KMS-11 (cell line): ENCODE measurements around the gene PPARG.

Source experiments
- H2AFZ ChIP-seq: fragments of 200-600 bp; sonication (generic); 2 replicates; pipeline ENCODE4 v1.6.1; 2016; ENCODE audit warnings: antibody characterized with exemption, mixed run types, low read depth
- H3K27ac ChIP-seq: fragments of 200-600 bp; sonication (generic); 2 replicates; pipeline ENCODE4 v1.6.1; 2016; ENCODE audit warnings: mild to moderate bottlenecking, mixed run types
- H3K27me3 ChIP-seq: fragments of 200-600 bp; sonication (generic); 2 replicates; pipeline ENCODE4 v1.6.1; 2017; ENCODE audit warnings: mild to moderate bottlenecking, low read depth, mixed run types, moderate library complexity; ENCODE audit not compliant: insufficient read depth
- H3K36me3 ChIP-seq: fragments of 200-600 bp; sonication (generic); 2 replicates; pipeline ENCODE4 v1.6.1; 2017; ENCODE audit warnings: mild to moderate bottlenecking, mixed run types; ENCODE audit not compliant: insufficient read depth
- H3K4me1 ChIP-seq: fragments of 200-600 bp; sonication (generic); 2 replicates; pipeline ENCODE4 v1.6.1; 2016; ENCODE audit warnings: mild to moderate bottlenecking, low read depth, mixed run types; ENCODE audit not compliant: poor library complexity, severe bottlenecking
- H3K4me2 ChIP-seq: fragments of 200-600 bp; sonication (generic); 2 replicates; pipeline ENCODE4 v1.7.0; 2016; ENCODE audit warnings: mild to moderate bottlenecking, mixed run types
- H3K4me3 ChIP-seq: fragments of 200-600 bp; sonication (generic); IDR thresholded peaks from 2 replicates; pipeline ENCODE4 v1.6.1; 2017; ENCODE audit warnings: low read depth, low read length, mixed read lengths; ENCODE audit not compliant: insufficient read depth
- H3K79me2 ChIP-seq: fragments of 200-600 bp; sonication (generic); 2 replicates; pipeline ENCODE4 v1.6.1; 2016; ENCODE audit warnings: low read depth, mixed run types; ENCODE audit not compliant: insufficient read depth
- H3K9ac ChIP-seq: fragments of 200-600 bp; sonication (generic); 2 replicates; pipeline ENCODE4 v1.6.1; 2016; ENCODE audit warnings: mild to moderate bottlenecking, mixed run types
- H4K20me1 ChIP-seq: fragments of 200-600 bp; sonication (generic); 2 replicates; pipeline ENCODE4 v1.6.1; 2016; ENCODE audit warnings: mild to moderate bottlenecking, mixed run types; ENCODE audit not compliant: insufficient read depth
- CTCF ChIP-seq: fragments of 200-600 bp; sonication (generic); conservative IDR thresholded peaks from 2 replicates; pipeline ENCODE4 v1.6.1; 2017; ENCODE audit warnings: low read depth, mild to moderate bottlenecking, antibody characterized with exemption, low read length, moderate library complexity, mixed read lengths

The PPARG gene

GRCh38 chr3:12287727-12288181 is 1.1 kb upstream of the PPARG start:
- no peak overlapping the region for H2AFZ ChIP-seq
- no peak overlapping the region for H3K4me3 ChIP-seq
- H3K36me3 ChIP-seq = no peaks in the 10 kb centered on the region

GRCh38 chr3:12289524-12289923 is 654 bp downstream of the PPARG start:
- Histone ChIP-seq H3K4me3 (no peak overlapping the region), H3K79me2 (no peaks in the 10 kb centered on the region), H3K4me1 (no peaks in the 10 kb centered on the region), H4K20me1 (no peaks in the 10 kb centered on the region), H3K4me2 (no peak overlapping the region), H2AFZ (no peak overlapping the region), H3K36me3 (no peaks in the 10 kb centered on the region), H3K27me3 (no peaks in the 10 kb centered on the region), H3K27ac (no peak overlapping the region), H3K9ac (no peak overlapping the region)
- no peak for TF ChIP-seq CTCF

More at GRCh38 chr3:12287727-12288181, 1.1 kb upstream of the PPARG start:
- no peak for TF ChIP-seq CTCF
- Histone ChIP-seq H3K9ac (no peak overlapping the region), H3K27me3 (no peaks in the 10 kb centered on the region), H3K4me1 (no peaks in the 10 kb centered on the region), H4K20me1 (no peaks in the 10 kb centered on the region), H3K79me2 (no peaks in the 10 kb centered on the region), H3K27ac (no peak overlapping the region), H3K4me2 (no peak overlapping the region)

- Histone ChIP-seq H3K4me2 (no peak overlapping the region), H3K27me3 (no peaks in the 10 kb centered on the region), H4K20me1 (no peaks in the 10 kb centered on the region), H3K79me2 (no peaks in the 10 kb centered on the region), H3K4me3 (no peak overlapping the region), H3K27ac (no peak overlapping the region), H3K9ac (no peak overlapping the region), H3K36me3 (no peaks in the 10 kb centered on the region), H2AFZ (no peak overlapping the region), H3K4me1 (no peaks in the 10 kb centered on the region)
- TF ChIP-seq CTCF = no peak
Measured at GRCh38 chr3:12292770-12293169, 3.9 kb downstream of the PPARG start.

- Histone ChIP-seq H3K4me3 (no peak overlapping the region), H3K79me2 (no peaks in the 10 kb centered on the region)
Measured at GRCh38 chr3:12294885-12295580, 6.2 kb downstream of the PPARG start.

More at GRCh38 chr3:12294885-12295580, 6.2 kb downstream of the PPARG start:
- no peaks in the 10 kb centered on the region for H4K20me1 ChIP-seq
- H3K27ac ChIP-seq = no peak overlapping the region
- no peak overlapping the region for H3K4me2 ChIP-seq
- H3K4me1 ChIP-seq = no peaks in the 10 kb centered on the region
- H3K9ac ChIP-seq = no peak overlapping the region
- no peak for TF ChIP-seq CTCF
- H2AFZ ChIP-seq = no peak overlapping the region
- no peaks in the 10 kb centered on the region for H3K36me3 ChIP-seq
- no peaks in the 10 kb centered on the region for H3K27me3 ChIP-seq
